ENCODE data around the gene CLPX. TPM values are rescaled to one million over a fixed set of nuclear protein-coding genes. Genes with fewer than 3 reads are reported as not detected.
A peak's percentile ranks its signal among the peaks of the same experiment; 100 is the strongest.

The CLPX gene
- total and polyA plus RNA-seq, 12 donors = 8.5 to 67.6 (median 60.4) TPM

DNA sequence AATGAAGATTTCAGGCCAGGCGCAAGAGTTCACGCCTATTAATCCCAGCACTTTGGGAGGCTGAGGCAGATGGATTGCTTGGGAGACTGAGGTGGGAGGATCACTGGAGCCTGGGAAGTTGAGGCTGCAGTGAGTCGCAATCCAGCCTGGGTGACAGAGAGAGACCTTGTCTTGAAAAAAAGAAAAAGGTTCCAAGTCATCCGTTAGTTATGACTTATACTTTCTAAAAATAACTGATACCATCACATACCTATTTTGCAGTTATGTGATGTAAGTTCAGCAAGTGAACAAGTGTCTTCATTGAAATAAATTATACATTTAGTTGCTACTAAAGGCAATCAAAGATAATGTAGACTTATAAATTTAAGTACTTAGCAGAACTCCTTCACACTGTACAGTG, 22.1 kb downstream of the CLPX start:
- Histone ChIP-seq H3K9me3 (no peaks in the 10 kb centered on the region), H3K4me3 (no peak overlapping the region), H3K36me3 (peaks cover 0 to 94% (median 31%) of the 10 kb centered on the region in 9 donors), H3K27me3 (no peaks in the 10 kb centered on the region), H3K27ac (peak overlapping the region in 1 of 10 donors; percentile 30), H3K4me1 (peaks cover 0 to 13% (median 0%) of the 10 kb centered on the region in 9 donors)
- ATAC-seq (peak in 2 of 8 donors; percentile 39 to 61), DNase-seq (no peak)
- TF ChIP-seq, protein P1, sequence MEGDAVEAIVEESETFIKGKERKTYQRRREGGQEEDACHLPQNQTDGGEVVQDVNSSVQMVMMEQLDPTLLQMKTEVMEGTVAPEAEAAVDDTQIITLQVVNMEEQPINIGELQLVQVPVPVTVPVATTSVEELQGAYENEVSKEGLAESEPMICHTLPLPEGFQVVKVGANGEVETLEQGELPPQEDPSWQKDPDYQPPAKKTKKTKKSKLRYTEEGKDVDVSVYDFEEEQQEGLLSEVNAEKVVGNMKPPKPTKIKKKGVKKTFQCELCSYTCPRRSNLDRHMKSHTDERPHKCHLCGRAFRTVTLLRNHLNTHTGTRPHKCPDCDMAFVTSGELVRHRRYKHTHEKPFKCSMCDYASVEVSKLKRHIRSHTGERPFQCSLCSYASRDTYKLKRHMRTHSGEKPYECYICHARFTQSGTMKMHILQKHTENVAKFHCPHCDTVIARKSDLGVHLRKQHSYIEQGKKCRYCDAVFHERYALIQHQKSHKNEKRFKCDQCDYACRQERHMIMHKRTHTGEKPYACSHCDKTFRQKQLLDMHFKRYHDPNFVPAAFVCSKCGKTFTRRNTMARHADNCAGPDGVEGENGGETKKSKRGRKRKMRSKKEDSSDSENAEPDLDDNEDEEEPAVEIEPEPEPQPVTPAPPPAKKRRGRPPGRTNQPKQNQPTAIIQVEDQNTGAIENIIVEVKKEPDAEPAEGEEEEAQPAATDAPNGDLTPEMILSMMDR (IDR thresholded peaks at IDR 0.05) = no peak
- WGBS, 2 donors = 73 to 79% methylated on average over 4 of the region's 4 CpGs
- intact Hi-C loops (cut with DNase I) = no loop called here

DNA sequence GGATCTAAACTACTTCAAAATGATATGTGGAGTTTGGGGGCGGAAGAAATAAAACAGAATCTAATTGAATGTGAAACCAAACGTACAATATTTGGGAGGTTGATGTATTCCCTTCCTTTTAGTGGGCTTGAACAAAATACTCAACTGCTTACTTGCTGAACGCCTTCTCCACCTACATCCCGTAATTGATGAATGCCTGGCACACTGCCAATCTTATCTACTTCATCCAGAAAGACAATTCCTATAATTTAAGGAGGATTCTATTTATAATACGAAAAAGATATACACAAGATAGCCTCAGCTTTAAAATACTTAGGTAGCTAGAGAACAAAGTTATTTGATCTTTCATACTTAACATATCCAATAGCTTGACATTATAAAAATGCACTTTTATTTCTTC, 28.4 kb downstream of the CLPX start:
- TF ChIP-seq, protein P1 (IDR thresholded peaks at IDR 0.05) = no peak
- DNase-seq (no peak), ATAC-seq (no peak)
- Histone ChIP-seq H3K4me3 (no peak overlapping the region), H3K27ac (no peak overlapping the region), H3K36me3 (peaks cover 0 to 97% (median 68%) of the 10 kb centered on the region in 9 donors), H3K27me3 (no peaks in the 10 kb centered on the region), H3K4me1 (peaks cover 0 to 9% (median 0%) of the 10 kb centered on the region in 9 donors), H3K9me3 (no peaks in the 10 kb centered on the region)
- intact Hi-C loops (cut with DNase I) = no loop called here
- WGBS, 2 donors = 61 to 62% methylated on average over 5 of the region's 5 CpGs

DNA sequence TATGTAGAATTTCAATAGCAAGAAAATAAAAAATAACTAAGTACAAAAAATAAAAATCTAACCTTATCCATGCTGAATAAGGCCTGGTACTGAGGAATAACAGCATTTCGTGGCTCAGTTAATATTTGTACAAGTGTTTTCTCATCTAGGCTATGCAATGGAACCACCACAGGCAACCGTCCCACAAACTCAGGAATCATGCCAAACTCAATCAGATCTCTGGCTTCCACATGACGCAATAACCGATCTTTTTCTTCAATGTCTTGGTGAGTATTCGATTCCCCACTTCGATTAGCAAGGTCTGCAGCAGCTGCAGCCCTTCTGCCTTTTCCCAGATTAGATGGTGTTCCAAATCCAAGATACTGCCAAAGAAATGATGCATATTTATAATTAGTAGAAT, 30.4 kb downstream of the CLPX start:
- intact Hi-C loops (cut with DNase I) = no loop called here
- TF ChIP-seq, protein P1 (IDR thresholded peaks at IDR 0.05) = no peak

DNA sequence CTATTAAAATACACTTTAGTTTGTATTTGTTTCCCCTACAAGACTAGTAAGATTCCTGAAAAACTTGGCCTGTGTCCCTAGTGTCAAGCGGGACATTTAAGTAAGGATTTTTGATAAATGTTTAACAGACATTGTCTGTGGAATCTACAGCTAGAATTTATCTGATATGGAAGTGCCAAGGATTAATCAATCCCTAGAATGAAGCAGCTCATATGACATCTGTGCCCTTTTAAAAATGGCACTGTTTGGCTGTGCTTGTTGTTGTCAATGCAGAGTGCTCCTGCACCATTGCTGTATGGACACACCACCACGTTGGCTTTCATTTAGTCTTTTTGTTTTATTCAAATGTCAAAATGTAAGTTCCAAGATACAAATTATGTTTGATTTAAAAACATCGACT, 37.2 kb downstream of the CLPX start:
- peaks cover 0 to 74% (median 25%) of the 10 kb centered on the region in 9 donors for H3K36me3 ChIP-seq
- WGBS, 2 donors = 88 to 92% methylated on average over 3 of the region's 3 CpGs
- ATAC-seq (no peak), DNase-seq (no peak)
- H3K4me3 ChIP-seq = no peak overlapping the region
- no peaks in the 10 kb centered on the region for H3K27me3 ChIP-seq
- no peak overlapping the region for H3K27ac ChIP-seq
- H3K9me3 ChIP-seq = no peaks in the 10 kb centered on the region
- intact Hi-C loops (cut with DNase I) = no loop called here
- TF ChIP-seq, protein P1 (IDR thresholded peaks at IDR 0.05) = no peak
- H3K4me1 ChIP-seq = no peaks in the 10 kb centered on the region

More for the DNA sequence above, 30.4 kb downstream of the CLPX start:
- H3K4me1 ChIP-seq = peaks cover 0 to 9% (median 0%) of the 10 kb centered on the region in 9 donors
- DNase-seq = no peak
- H3K4me3 ChIP-seq = no peak overlapping the region
- H3K9me3 ChIP-seq = no peaks in the 10 kb centered on the region
- H3K27me3 ChIP-seq = no peaks in the 10 kb centered on the region
- no peak overlapping the region for H3K27ac ChIP-seq
- WGBS, 2 donors = 87 to 90% methylated on average over 6 of the region's 6 CpGs
- no peak for ATAC-seq
- peaks cover 0 to 100% (median 70%) of the 10 kb centered on the region in 9 donors for H3K36me3 ChIP-seq
